GM18508 (cell line): ENCODE data around the gene ESD.
"Not testable (repeated sequence)": the region's sequence is repeated elsewhere in the genome, so short reads cannot be mapped to it uniquely, and the experiment has no call there.

Source experiments
- ATAC-seq: cut with Tn5 transposase; IDR thresholded peaks from one replicate; pipeline ENCODE4 v1.9.1; 2021; ENCODE audit warnings: moderate number of reproducible peaks; ENCODE audit not compliant: insufficient read depth, unreplicated experiment

The ESD gene

GRCh38 chr13:46796129-46796514, 839 bp downstream of the ESD start:
- ATAC-seq: no peak

GRCh38 chr13:46795321-46795720, 1.6 kb downstream of the ESD start:
- ATAC-seq: no peak

- ATAC-seq: no peak
These were observed 13.5 kb downstream of the ESD start for GRCh38 chr13:46783504-46783903.

- no peak for ATAC-seq
These were observed 14.3 kb downstream of the ESD start for GRCh38 chr13:46782691-46783090.

GRCh38 chr13:46782066-46782465, 14.9 kb downstream of the ESD start:
- ATAC-seq: no peak

- no peak for ATAC-seq
These were observed 18.1 kb downstream of the ESD start for GRCh38 chr13:46778890-46779289.

- ATAC-seq: no peak
These were observed 18.9 kb downstream of the ESD start for GRCh38 chr13:46778095-46778494.

GRCh38 chr13:46775385-46776107, 21.4 kb downstream of the ESD start:
- ATAC-seq: no peak

- ATAC-seq: no peak
These were observed 23.4 kb downstream of the ESD start for GRCh38 chr13:46773541-46773940.

GRCh38 chr13:46771693-46772092, 25.3 kb downstream of the ESD start:
- ATAC-seq: no peak

GRCh38 chr13:46769925-46770324, 27.0 kb downstream of the ESD start:
- ATAC-seq: not testable (repeated sequence)

GRCh38 chr13:46761866-46762265, 35.1 kb downstream of the ESD start:
- no peak for ATAC-seq

- no peak for ATAC-seq
These were observed 35.8 kb downstream of the ESD start for GRCh38 chr13:46761174-46761573.

GRCh38 chr13:46759846-46760245, 37.1 kb downstream of the ESD start:
- no peak for ATAC-seq

GRCh38 chr13:46757640-46758039, 39.3 kb downstream of the ESD start:
- no peak for ATAC-seq

- no peak for ATAC-seq
These were observed 40.0 kb downstream of the ESD start for GRCh38 chr13:46756977-46757376.

GRCh38 chr13:46755508-46755907, 41.5 kb downstream of the ESD start:
- ATAC-seq: not testable (repeated sequence)

GRCh38 chr13:46754812-46755211, 42.1 kb downstream of the ESD start:
- no peak for ATAC-seq

- no peak for ATAC-seq
These were observed 43.0 kb downstream of the ESD start for GRCh38 chr13:46753917-46754316.

- no peak for ATAC-seq
These were observed 43.8 kb downstream of the ESD start for GRCh38 chr13:46753137-46753536.

- peak; percentile 85 for ATAC-seq
These were observed 44.9 kb downstream of the ESD start for GRCh38 chr13:46751811-46752635.

- no peak for ATAC-seq
These were observed 47.0 kb downstream of the ESD start for GRCh38 chr13:46749951-46750350.
